Loucy (cell line): ENCODE results near the gene SYT1.

Experiments used
- CTCF ChIP-seq: fragments of 200-600 bp; sonication (generic); conservative IDR thresholded peaks from 2 replicates; pipeline ENCODE4 v1.5.1; 2014; ENCODE audit warnings: mild to moderate bottlenecking, antibody characterized with exemption, low read length
- EZH2phosphoT487 ChIP-seq: fragments of 200-600 bp; IDR thresholded peaks from 2 replicates; pipeline ENCODE4 v1.6.1; 2018; ENCODE audit warnings: antibody characterized with exemption, mild to moderate bottlenecking, moderate library complexity, borderline replicate concordance

- TF ChIP-seq CTCF (no peak), EZH2phosphoT487 (no peak)
These were observed 549.2 kb downstream of the SYT1 start for GRCh38 chr12:79413796-79414195.
